HG02623 (cell line): ENCODE measurements around the gene DCUN1D2.
"Not testable (repeated sequence)": the region's sequence is repeated elsewhere in the genome, so short reads cannot be mapped to it uniquely, and the experiment has no call there.

Source experiments
- ATAC-seq: cut with Tn5 transposase; IDR thresholded peaks from one replicate; pipeline ENCODE4 v1.9.1; 2021; ENCODE audit warnings: moderate library complexity; ENCODE audit not compliant: unreplicated experiment

DCUN1D2 gene

GRCh38 chr13:113468472-113469201, 21.9 kb downstream of the DCUN1D2 start:
- ATAC-seq: no peak

GRCh38 chr13:113468029-113468428, 22.5 kb downstream of the DCUN1D2 start:
- no peak for ATAC-seq

GRCh38 chr13:113466383-113466782, 24.1 kb downstream of the DCUN1D2 start:
- ATAC-seq: no peak

GRCh38 chr13:113465300-113465699, 25.2 kb downstream of the DCUN1D2 start:
- no peak for ATAC-seq

GRCh38 chr13:113464476-113464875, 26.0 kb downstream of the DCUN1D2 start:
- ATAC-seq: no peak

- no peak for ATAC-seq
These were observed 29.3 kb downstream of the DCUN1D2 start for GRCh38 chr13:113461022-113461751.

- ATAC-seq: no peak
These were observed 29.9 kb downstream of the DCUN1D2 start for GRCh38 chr13:113460599-113460998.

GRCh38 chr13:113460064-113460555, 30.4 kb downstream of the DCUN1D2 start:
- ATAC-seq: no peak

GRCh38 chr13:113458253-113459065, 32.1 kb downstream of the DCUN1D2 start:
- no peak for ATAC-seq

GRCh38 chr13:113457510-113457909, 33.0 kb downstream of the DCUN1D2 start:
- ATAC-seq: no peak

- no peak for ATAC-seq
These were observed 34.3 kb downstream of the DCUN1D2 start for GRCh38 chr13:113456116-113456702.

- no peak for ATAC-seq
These were observed 35.1 kb downstream of the DCUN1D2 start for GRCh38 chr13:113455384-113455783.

- ATAC-seq: no peak
These were observed 35.6 kb downstream of the DCUN1D2 start for GRCh38 chr13:113454936-113455335.

- ATAC-seq: no peak
These were observed 37.3 kb downstream of the DCUN1D2 start, which contains the start of gene ADPRHL1 for GRCh38 chr13:113452942-113453901. ADPRHL1 (minus strand) TSS chr13:113453488; CDS start chr13:113453437, 51 bp downstream.

- no peak for ATAC-seq
These were observed 38.0 kb downstream of the DCUN1D2 start for GRCh38 chr13:113452466-113452865.

GRCh38 chr13:113451951-113452421, 38.5 kb downstream of the DCUN1D2 start:
- ATAC-seq: no peak

- ATAC-seq: not testable (repeated sequence)
These were observed 39.5 kb downstream of the DCUN1D2 start for GRCh38 chr13:113450861-113451620.

GRCh38 chr13:113450348-113450744, 40.2 kb downstream of the DCUN1D2 start:
- ATAC-seq: not testable (repeated sequence)
